NCI-H226 (cell line): ENCODE results near the gene PGC.
"Not testable (repeated sequence)": the region's sequence is repeated elsewhere in the genome, so short reads cannot be mapped to it uniquely, and the experiment has no call there.

ENCODE experiments used
- DNase-seq: peaks from one replicate; pipeline ENCODE4 v3.0.0-alpha.2; 2015

The PGC gene

GRCh38 chr6:41774841-41775240, 27.6 kb upstream of the PGC start:
- DNase-seq, result peak; percentile 21

- no peak for DNase-seq
Observed at GRCh38 chr6:41771058-41771983, 24.1 kb upstream of the PGC start.

GRCh38 chr6:41770381-41771057, 23.3 kb upstream of the PGC start:
- DNase-seq, result no peak

GRCh38 chr6:41769376-41769775, 22.2 kb upstream of the PGC start:
- no peak for DNase-seq

- no peak for DNase-seq
Observed at GRCh38 chr6:41768545-41769308, 21.5 kb upstream of the PGC start.

GRCh38 chr6:41767112-41767833, 20.1 kb upstream of the PGC start:
- peak; percentile 88 for DNase-seq

- not testable (repeated sequence) for DNase-seq
Observed at GRCh38 chr6:41766043-41766664, 19.0 kb upstream of the PGC start.

- DNase-seq, result no peak
Observed at GRCh38 chr6:41763470-41763869, 16.3 kb upstream of the PGC start.

- DNase-seq, result no peak
Observed at GRCh38 chr6:41759905-41760579, 12.8 kb upstream of the PGC start.

GRCh38 chr6:41759106-41759904, 12.1 kb upstream of the PGC start:
- DNase-seq, result no peak

GRCh38 chr6:41758641-41759035, 11.4 kb upstream of the PGC start:
- DNase-seq, result no peak

GRCh38 chr6:41757931-41758640, 10.9 kb upstream of the PGC start:
- DNase-seq, result peak; percentile 45

GRCh38 chr6:41757271-41757670, 10.1 kb upstream of the PGC start:
- no peak for DNase-seq

- no peak for DNase-seq
Observed at GRCh38 chr6:41756354-41756753, 9.2 kb upstream of the PGC start.

- DNase-seq, result no peak
Observed at GRCh38 chr6:41755895-41756294, 8.7 kb upstream of the PGC start.

- DNase-seq, result no peak
Observed at GRCh38 chr6:41750374-41750773, 3.2 kb upstream of the PGC start.

- no peak for DNase-seq
Observed at GRCh38 chr6:41748542-41748941, 1.3 kb upstream of the PGC start.

GRCh38 chr6:41748102-41748477, 893 bp upstream of the PGC start:
- no peak for DNase-seq

GRCh38 chr6:41746107-41746506, 1.1 kb downstream of the PGC start:
- DNase-seq, result no peak

GRCh38 chr6:41744236-41744787, 2.9 kb downstream of the PGC start:
- no peak for DNase-seq
